ENCODE data around the gene NHSL2.
A peak's percentile ranks its signal among the peaks of the same experiment; 100 is the strongest.

NHSL2 gene

GRCh38 chrX:72051589-72051988 is 140.9 kb downstream of the NHSL2 start:
- TF ChIP-seq CTCF (IDR thresholded peaks at IDR 0.05; ENCODE audit: low read depth, low read length) (no peak), MYC (IDR thresholded peaks at IDR 0.05; ENCODE audit: low read depth, low read length) (no peak), POLR2A (IDR thresholded peaks at IDR 0.05; ENCODE audit: extremely low read depth, insufficient read length) (no peak)
- DNase-seq (ENCODE audit: low read depth) = no peak
- H3K4me3 ChIP-seq (ENCODE audit: low read depth, low read length) = no peak overlapping the region

GRCh38 chrX:72052415-72053090 is 141.9 kb downstream of the NHSL2 start:
- no peak overlapping the region for H3K4me3 ChIP-seq (ENCODE audit: low read depth, low read length)
- TF ChIP-seq MAX (IDR thresholded peaks at IDR 0.05; ENCODE audit: low read depth, low read length) (no peak), POLR2A (IDR thresholded peaks at IDR 0.05; ENCODE audit: extremely low read depth, insufficient read length) (no peak), MYC (IDR thresholded peaks at IDR 0.05; ENCODE audit: low read depth, low read length) (no peak), CTCF (IDR thresholded peaks at IDR 0.05; ENCODE audit: low read depth, low read length) (no peak)
- no peak for DNase-seq (ENCODE audit: low read depth)

- H3K4me3 ChIP-seq (ENCODE audit: low read depth, low read length) = no peak overlapping the region
- no peak for TF ChIP-seq MAX (IDR thresholded peaks at IDR 0.05; ENCODE audit: low read depth, low read length)
- no peak for TF ChIP-seq CTCF (IDR thresholded peaks at IDR 0.05; ENCODE audit: low read depth, low read length)
- no peak for TF ChIP-seq MYC (IDR thresholded peaks at IDR 0.05; ENCODE audit: low read depth, low read length)
- no peak for TF ChIP-seq POLR2A (IDR thresholded peaks at IDR 0.05; ENCODE audit: extremely low read depth, insufficient read length)
- DNase-seq (ENCODE audit: low read depth) = no peak
Observed at GRCh38 chrX:72053508-72053907, 142.9 kb downstream of the NHSL2 start.

- TF ChIP-seq MAX (IDR thresholded peaks at IDR 0.05; ENCODE audit: low read depth, low read length) (no peak), MYC (IDR thresholded peaks at IDR 0.05; ENCODE audit: low read depth, low read length) (no peak), CTCF (IDR thresholded peaks at IDR 0.05; ENCODE audit: low read depth, low read length) (no peak), POLR2A (IDR thresholded peaks at IDR 0.05; ENCODE audit: extremely low read depth, insufficient read length) (no peak)
- DNase-seq (ENCODE audit: low read depth) = no peak
- no peak overlapping the region for H3K4me3 ChIP-seq (ENCODE audit: low read depth, low read length)
Observed at GRCh38 chrX:72054779-72055489, 144.3 kb downstream of the NHSL2 start.

- TF ChIP-seq POLR2A (IDR thresholded peaks at IDR 0.05; ENCODE audit: extremely low read depth, insufficient read length) (no peak), MAX (IDR thresholded peaks at IDR 0.05; ENCODE audit: low read depth, low read length) (no peak), MYC (IDR thresholded peaks at IDR 0.05; ENCODE audit: low read depth, low read length) (no peak), CTCF (IDR thresholded peaks at IDR 0.05; ENCODE audit: low read depth, low read length) (no peak)
- no peak overlapping the region for H3K4me3 ChIP-seq (ENCODE audit: low read depth, low read length)
Observed at GRCh38 chrX:72057331-72057730, 146.7 kb downstream of the NHSL2 start.

More at GRCh38 chrX:72057331-72057730, 146.7 kb downstream of the NHSL2 start:
- peak; percentile 76 for DNase-seq (ENCODE audit: low read depth)

Data from NB4 (cell line).